Suprapubic skin (tissue), 4 donors: ENCODE measurements around the gene POTEJ.
"Not testable (repeated sequence)": the region's sequence is repeated elsewhere in the genome, so short reads cannot be mapped to it uniquely, and the experiment has no call there.

Experiments
- CTCF ChIP-seq, 2 donors: fragments of 200-600 bp in 1 of 2; fragments of 450-650 bp in 1 of 2; sonication (generic) in 1 of 2; IDR thresholded peaks; one replicate each; pipeline ENCODE4 v1.5.1; 2016 to 2019; ENCODE audit warnings: antibody characterized with exemption in 2 of 2, mild to moderate bottlenecking in 1 of 2, moderate library complexity in 1 of 2
- POLR2A ChIP-seq, 2 donors: fragments of 450-650 bp; IDR thresholded peaks; one replicate each; pipeline ENCODE4 v1.6.1; 2017; ENCODE audit warnings: antibody characterized with exemption in 2 of 2, mild to moderate bottlenecking in 2 of 2, moderate library complexity in 2 of 2
- POLR2AphosphoS5 ChIP-seq, 3 donors: sonication (generic); formaldehyde crosslinking; IDR thresholded peaks; one replicate each; pipeline ENCODE4 v1.6.1; 2017; ENCODE audit warnings: antibody characterized with exemption in 3 of 3

- not testable (repeated sequence) for TF ChIP-seq CTCF, POLR2AphosphoS5, POLR2A (IDR thresholded peaks at IDR 0.05)
Observed at GRCh38 chr2:130576209-130576784, 34.9 kb upstream of the POTEJ start.
